Thyroid gland (tissue), 4 donors: Measurements from ENCODE around the gene MEIS3.

ENCODE experiments used
- CTCF ChIP-seq, 6 experiments: fragments of 200-600 bp in 3 of 6; fragments of 450-650 bp in 3 of 6; sonication (generic) in 3 of 6; IDR thresholded peaks; one replicate each; pipeline ENCODE4 v1.5.1; 2016 to 2019; ENCODE audit warnings: antibody characterized with exemption in 6 of 6, mild to moderate bottlenecking in 2 of 6, inconsistent platforms in 1 of 6, moderate library complexity in 1 of 6
- POLR2A ChIP-seq, 2 donors: fragments of 450-650 bp; IDR thresholded peaks; one replicate each; pipeline ENCODE4 v1.6.1; 2017; ENCODE audit warnings: antibody characterized with exemption in 2 of 2, mild to moderate bottlenecking in 2 of 2, moderate library complexity in 1 of 2

GRCh38 chr19:47445937-47446402, 26.6 kb upstream of the MEIS3 start:
- TF ChIP-seq CTCF (IDR thresholded peaks at IDR 0.05), result no peak
- no peak for TF ChIP-seq POLR2A (IDR thresholded peaks at IDR 0.05)
